ENCODE data around the gene APOC1.
"Not testable (repeated sequence)": the region's sequence is repeated elsewhere in the genome, so short reads cannot be mapped to it uniquely, and the experiment has no call there.

Gene APOC1

DNA sequence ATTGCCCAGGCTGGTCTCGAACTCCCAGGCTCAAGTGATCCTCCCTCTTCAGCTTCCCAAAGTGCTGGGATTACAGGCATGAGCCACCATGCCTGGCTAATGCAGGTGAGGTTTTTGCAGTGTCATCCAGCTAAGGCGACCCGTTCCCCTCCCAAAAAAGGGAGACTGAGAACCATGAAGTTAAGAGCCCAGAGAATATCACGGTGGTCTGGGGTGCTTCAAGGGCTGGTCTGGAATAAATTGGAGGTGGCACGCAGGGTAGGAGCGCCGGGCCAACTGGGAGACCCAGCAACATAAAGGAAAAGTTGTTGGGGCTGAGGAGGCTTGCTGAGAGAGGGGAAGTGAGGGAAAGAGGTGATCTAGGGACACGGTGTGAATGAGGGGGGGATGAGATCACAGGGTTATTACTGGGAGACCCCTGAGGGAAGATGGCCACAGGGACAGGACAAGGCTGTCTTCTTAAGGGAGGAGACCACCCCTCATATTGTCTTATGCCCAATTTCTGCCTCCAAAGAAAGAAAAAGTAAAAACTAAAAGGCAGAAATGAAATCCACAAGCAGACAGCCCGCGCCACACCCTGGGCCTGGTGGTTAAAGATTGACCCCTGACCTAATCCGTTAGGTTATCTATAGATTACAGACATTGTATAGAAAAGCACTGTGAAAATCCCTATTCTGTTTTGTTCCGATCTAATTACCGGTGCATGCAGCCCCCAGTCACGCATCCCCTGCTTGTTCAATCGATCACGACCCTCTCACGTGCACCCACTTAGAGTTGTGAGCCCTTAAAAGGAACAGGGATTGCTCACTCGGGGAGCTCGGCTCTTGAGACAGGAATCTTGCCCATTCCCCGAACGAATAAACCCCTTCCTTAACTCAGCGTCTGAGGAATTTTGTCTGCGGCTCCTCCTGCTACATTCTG lies 636 bp upstream of the APOC1 start:
- DNase-seq, result not testable (repeated sequence)

DNA sequence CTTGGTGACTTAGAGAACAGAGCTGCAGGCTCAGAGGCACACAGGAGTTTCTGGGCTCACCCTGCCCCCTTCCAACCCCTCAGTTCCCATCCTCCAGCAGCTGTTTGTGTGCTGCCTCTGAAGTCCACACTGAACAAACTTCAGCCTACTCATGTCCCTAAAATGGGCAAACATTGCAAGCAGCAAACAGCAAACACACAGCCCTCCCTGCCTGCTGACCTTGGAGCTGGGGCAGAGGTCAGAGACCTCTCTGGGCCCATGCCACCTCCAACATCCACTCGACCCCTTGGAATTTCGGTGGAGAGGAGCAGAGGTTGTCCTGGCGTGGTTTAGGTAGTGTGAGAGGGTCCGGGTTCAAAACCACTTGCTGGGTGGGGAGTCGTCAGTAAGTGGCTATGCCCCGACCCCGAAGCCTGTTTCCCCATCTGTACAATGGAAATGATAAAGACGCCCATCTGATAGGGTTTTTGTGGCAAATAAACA lies 9.9 kb downstream of the APOC1 start:
- no peak for DNase-seq

DNA sequence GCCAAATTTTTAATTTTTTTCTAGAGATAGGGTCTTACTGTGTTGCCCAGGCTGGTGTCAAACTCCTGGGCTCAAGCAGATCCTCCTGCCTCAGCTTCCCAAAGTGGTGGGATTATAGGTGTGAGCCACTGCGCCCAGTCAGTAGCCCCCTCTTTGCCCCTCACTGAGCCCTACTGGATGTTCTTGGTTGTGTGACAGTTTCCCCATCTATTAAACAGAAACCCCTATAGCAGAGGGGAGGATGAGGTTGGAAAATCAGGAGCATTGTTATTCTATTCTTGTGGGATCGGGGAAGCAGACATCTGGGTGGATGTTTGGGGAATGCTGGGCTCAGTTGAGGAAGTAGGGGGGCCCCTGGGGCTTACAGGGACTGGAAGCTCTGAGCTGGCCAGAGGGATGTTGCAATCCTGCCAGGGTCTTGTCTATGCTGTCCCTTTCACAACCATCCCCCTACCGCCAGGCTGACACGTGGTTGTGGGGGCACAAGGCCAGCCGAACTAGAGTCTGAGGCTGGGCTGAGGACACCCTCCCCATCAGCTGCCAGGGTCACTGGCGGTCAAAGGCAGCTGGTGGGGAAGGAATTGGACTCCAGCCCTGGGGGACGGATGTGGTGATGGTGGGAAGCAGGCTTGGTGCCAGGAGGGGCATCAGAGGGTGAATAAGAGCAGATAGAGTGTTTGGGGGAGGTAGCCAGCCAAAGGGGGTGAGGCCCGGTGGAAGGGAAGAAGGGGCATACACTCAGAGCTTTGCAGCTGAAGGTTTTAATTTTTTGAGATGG lies 10.9 kb downstream of the APOC1 start:
- no peak for DNase-seq

DNA sequence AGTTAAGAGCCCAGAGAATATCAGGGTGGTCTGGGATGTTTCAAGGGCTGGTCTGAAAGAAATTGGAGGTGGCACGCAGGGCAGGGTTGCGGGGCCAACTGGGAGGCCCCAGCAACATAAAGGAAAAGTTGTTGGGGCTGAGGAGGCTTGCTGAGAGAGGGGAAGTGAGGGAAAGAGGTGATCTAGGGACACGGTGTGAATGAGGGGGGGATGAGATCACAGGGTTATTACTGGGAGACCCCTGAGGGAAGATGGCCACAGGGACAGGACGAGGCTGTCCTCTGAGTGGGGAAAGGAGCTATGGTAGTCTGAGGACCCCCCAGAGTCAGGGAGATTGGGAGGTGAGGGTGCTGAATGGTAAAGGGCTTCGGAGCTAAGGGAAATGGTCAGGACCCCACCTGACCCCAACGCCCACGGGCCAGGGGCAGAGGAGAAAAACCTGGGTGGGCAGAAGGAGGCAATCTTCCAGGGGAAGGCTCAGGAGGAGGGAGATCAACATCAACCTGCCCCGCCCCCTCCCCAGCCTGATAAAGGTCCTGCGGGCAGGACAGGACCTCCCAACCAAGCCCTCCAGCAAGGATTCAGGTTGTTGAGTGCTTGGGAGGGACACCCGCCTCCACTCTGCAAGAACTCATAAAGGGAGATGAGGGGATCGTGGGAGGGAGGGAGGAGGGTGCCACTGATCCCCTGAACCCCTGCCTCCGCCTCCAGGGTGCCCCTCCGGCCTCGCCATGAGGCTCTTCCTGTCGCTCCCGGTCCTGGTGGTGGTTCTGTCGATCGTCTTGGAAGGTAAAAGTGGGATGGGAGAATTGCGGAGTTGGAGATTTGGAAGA lies 12.1 kb downstream of the APOC1 start:
- not testable (repeated sequence) for DNase-seq

DNA sequence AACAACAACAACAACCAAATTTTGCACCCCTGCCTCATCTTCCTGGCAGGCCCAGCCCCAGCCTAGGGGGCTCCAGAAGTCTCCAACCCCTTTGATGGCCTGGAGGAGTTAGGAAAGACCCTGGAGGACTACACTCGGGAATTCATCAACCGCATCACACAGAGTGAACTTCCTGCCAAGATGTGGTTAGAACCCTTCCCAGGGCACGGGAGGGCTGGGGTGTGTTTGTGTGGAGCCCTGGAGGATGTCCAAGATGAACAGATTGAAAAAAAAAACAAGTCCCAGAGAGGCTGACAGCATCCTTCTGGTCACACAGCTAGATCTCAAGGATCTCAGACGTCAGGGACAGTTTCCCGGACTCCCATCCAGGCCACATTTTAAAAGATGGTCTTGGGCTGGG lies 13.3 kb downstream of the APOC1 start:
- DNase-seq, result no peak

DNA sequence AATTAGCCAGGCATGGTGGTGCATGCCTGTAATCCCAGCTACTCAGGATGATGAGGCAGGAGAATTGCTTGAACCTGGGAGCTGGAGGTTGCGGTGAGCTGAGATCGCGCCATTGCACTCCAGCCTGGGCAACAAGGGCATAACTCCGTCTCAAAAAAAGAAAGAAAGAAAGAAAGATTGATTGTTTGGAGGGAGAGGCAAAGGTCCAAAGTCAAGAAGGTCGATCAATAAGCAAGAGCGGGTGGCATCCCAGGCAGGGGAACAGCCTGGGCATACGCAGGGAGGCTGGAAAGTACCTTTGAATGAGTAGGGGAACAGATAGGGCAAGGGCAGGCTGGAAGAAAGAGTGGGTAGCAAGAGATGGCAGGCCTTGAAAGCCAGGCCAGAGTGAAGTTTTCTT lies 15.7 kb downstream of the APOC1 start:
- DNase-seq, result no peak

DNA sequence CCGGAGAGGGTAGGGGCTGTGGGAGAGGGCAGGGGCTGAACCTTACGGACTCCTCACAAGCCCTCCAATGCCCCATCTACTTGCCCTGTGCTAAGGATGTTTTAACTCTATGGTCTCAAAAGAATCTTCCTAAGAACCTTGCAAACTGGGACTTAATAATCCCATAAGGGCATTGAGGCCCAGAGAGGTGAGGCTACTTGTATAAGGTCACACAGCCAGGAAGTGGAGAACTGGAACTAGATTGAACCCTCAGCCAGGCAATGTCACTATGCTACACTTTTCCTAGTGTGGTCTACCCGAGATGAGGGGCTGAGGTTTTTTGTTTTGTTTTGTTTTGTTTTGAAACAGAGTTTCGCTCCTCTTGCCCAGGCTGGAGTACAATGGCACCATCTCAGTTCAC lies 17.1 kb downstream of the APOC1 start:
- no peak for DNase-seq

DNA sequence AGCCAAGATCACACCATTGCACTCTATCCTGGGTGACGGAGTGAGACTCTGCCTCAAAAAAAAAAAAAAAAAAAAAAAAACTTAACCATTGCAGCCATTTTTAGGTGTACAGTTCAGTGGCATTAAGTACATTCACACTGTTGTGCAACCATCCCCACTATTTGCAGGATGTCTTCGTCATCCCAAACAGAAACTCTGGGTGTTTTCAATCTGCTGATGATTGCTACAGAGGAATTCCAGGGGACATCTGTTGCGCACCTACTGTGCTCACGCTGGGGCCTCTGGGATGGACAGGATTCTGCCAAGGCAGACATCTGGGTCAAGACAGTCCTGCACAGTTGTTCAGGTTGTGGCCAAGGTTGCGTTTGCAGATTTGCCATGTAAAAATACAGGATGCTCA lies 25.3 kb downstream of the APOC1 start:
- DNase-seq, result no peak

DNA sequence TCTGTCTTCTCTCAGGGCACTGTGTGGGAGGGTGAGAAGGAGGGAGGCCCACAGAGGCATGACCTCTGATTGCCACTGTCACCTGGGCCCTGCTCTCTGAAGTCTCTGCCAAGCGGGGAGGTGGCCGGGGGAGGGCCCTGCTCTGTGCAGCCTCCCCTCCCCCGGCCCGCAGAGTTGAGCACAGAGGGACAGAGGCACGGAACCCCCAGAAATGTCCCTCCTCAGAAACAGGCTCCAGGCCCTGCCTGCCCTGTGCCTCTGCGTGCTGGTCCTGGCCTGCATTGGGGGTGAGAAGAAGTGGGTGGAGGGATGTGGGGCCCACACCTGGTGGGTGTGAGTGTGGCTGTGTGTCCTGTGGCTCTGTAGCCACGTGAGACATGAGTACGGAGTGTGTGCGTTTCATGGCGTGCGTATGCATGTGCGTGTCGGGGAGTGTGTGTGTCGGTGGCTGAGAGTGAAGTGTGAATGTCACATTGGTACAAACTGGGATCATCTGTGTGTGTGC lies 27.7 kb downstream of the APOC1 start, which contains the start of gene APOC4:
Gene APOC4 (plus strand): TSS at position 171 of the 505 bp plus-strand sequence. CDS start 41 bp downstream, at position 212.
- DNase-seq, result no peak

DNA sequence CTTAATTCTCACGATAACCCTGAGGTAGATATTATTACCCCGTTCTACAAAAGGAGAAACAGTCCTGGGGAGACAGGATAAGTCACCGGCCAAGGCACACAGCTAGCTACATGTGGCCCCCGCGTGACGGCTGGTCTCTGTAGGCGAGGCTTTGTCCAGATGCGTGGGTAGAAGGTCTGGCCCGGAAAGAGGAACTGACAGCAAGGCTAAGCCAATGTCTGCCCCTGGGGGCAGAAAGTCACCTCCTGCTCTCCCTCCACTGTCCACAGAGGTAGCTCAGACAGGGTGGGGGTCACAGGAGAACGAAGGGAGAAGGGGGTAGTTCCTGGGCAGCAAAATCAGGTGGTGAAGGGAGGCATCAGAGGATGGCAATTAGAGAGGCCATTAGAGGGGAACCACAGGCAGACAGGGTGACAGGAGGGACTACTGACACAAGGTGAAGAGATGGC lies 29.4 kb downstream of the APOC1 start:
- no peak for DNase-seq

DNA sequence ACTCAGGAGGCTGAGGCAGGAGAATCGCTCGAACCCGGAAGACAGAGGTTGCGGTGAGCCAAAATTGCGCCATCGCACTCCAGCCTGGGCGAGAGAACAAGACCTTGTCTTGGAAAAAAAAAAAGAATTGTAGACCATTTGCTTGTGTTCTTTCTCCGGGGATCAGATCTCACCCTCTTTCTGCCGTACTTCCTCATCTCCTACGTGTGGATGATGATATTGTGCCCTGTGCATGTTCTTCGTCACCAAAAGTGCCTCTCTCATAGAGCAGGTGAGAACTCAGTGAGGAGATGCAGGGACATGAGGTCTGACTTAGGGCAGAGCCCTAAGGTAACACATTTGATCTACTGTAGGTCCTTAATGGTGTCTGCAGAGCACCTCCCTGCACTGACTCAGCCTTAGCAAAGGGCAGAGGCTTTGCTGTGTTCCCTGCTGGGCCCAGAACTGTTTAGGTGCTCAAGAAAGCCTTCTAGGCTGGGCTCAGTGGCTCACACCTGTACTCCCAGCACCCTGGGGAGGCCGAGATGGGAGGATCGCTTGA lies 32.7 kb downstream of the APOC1 start:
- DNase-seq, result no peak

DNA sequence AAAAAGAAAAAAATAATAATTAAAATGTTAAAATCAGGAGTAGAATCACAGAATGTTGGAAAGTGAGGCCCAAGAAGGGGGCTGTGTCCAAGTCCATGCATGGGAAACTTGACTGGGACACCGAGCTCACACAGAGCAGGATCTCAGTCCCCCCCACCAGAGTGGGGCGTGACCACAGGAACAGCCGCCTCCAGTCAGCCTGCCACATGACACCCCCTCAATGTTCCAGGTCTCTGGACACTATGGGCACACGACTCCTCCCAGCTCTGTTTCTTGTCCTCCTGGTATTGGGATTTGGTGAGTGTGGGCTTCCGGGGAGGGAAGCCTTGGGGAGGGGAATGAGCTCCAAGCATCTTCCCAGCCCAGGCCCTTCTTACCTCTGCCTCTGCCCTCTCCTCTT lies 33.8 kb downstream of the APOC1 start:
- no peak for DNase-seq

DNA sequence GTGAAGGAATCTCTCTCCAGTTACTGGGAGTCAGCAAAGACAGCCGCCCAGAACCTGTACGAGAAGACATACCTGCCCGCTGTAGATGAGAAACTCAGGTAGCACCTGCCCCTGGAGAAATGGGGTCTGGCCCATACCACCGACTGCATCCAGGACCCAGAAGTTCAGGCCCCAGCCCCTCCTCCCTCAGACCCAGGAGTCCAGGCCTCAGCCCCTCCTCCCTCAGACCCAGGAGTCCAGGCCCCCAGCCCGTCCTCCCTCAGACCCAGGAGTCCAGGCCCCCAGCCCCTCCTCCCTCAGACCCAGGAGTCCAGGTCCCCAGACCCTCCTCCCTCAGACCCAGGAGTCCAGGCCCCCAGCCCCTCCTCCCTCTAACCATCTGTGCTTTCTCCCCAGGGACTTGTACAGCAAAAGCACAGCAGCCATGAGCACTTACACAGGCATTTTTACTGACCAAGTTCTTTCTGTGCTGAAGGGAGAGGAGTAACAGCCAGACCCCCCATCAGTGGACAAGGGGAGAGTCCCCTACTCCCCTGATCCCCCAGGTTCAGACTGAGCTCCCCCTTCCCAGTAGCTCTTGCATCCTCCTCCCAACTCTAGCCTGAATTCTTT lies 34.5 kb downstream of the APOC1 start:
- no peak for DNase-seq

DNA sequence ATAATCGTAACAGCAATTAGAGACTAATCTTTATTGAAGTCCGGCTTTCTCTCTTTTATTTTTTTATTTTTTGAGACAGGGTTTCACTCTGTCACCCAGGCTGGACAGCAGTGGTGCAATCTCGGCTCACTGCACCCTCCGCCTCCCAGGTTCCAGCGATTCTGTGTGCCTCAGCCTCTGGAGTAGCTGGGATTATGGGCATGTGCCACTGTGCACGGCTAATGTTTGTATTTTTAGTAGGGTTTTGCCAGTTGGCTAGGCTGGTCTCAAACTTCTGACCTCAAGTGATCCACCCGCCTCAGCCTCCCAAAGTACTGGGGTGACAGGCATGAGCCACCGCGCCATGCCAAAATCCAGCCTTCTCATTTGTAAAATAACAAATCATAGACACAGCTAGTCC lies 35.1 kb downstream of the APOC1 start:
- no peak for DNase-seq

DNA sequence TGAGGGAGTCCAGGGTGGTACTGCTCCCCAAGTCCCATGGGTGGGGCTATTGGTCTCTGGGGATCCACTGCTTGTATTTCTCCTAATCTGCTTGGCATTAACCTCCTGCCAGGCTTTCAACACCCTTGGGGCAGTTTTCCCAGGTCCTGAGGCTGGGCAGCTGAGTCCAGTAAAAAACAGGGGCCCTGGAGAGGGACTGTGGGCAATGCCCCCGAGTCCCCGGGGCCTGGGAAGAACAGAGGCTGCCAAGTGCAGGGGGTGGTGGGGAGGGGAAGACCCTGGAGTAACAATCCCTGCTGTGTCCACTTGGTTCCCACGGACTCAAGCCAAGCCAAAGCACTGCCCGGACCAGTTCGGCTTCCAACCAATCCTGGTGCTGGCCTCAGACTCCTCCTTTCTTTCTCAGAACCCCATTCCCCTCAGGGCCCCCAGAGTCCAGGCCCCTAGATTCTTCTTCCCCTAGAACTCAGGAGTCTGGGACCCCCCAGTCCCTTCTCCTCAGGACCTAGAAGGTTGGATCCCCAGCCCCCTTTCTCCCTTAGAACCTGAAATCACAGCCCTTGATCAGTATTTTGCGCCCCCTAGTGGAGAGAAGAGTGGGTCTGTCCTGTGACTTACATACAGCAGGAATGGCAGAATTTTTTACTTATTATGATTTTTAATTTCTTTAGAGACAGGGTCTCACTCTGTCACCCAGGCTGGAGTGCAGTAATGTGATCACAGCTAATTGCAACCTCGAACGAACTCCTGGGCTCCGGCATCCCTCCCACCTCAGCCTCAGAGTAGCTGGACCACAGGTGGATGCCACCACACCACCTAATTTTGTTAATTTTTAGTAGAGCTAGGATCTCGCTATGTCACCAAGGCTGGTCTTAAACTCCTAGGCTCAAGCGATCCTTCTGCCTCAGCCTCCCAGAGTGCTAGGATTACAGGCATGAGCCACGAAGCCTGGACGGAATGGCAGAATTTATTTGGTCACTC lies 37.1 kb downstream of the APOC1 start:
- peak; percentile 73 for DNase-seq

DNA sequence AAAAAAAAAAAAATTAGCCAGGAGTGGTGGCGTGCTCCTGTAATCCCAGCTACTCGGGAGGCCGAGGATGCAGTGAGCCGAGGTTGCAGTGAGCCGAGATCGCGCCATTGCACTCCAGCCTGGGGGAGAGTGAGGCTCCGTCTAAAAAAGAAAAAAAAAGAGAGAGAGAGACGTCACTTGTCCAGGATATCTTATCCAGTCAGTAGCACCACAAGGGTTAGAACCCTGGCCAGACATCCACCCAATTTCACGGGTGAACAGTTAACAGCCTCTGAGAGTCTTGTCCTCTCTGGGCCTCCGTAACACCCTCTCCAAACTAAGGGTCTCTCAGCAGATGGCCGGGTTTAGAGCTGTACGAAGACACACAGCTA lies 39.9 kb downstream of the APOC1 start:
- no peak for DNase-seq

DNA sequence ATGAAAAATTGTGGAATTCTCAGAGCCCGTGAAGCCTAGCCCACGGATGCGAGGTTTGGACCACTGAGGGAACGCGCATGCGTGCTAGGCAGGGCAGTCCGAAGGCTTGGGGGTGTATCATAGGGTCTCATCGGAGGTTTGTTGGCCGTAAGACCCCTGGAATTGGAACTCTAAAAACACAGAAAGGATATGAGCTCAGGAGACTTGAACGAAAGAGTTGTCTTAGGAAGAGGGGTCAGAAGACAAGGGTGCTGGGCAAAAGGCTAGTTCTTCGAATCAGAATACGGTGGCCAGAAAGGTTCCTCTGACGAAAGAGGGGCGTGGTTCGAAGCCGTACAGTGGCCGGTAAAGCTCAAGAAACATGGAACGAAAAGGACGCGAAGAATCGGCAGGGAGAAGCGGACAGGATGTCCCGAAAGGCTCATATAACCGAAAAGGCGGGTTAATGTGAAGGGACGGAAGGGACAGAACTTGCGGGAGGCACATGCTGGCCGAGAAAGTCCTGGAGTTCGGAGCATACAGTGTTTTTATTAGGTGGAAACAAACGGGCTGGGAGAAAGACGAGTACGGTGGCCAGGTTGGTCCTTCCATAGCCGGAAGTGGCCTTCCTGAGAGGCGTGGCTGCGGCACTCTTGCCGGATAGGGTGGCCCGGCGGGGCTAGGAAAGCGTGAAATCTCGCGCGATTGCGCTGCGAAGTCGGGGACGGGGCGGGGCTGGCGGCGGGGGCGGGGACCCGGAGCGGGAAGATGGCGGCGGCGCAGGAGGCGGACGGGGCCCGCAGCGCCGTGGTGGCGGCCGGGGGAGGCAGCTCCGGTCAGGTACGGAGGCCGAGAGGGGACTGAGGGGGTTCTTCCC lies 40.5 kb downstream of the APOC1 start, which contains the start of gene CLPTM1:
Gene CLPTM1 (plus strand): TSS at position 732 of the 856 bp plus-strand sequence. CDS start 16 bp downstream, at position 748.
- DNase-seq, result peak; percentile 97

DNA sequence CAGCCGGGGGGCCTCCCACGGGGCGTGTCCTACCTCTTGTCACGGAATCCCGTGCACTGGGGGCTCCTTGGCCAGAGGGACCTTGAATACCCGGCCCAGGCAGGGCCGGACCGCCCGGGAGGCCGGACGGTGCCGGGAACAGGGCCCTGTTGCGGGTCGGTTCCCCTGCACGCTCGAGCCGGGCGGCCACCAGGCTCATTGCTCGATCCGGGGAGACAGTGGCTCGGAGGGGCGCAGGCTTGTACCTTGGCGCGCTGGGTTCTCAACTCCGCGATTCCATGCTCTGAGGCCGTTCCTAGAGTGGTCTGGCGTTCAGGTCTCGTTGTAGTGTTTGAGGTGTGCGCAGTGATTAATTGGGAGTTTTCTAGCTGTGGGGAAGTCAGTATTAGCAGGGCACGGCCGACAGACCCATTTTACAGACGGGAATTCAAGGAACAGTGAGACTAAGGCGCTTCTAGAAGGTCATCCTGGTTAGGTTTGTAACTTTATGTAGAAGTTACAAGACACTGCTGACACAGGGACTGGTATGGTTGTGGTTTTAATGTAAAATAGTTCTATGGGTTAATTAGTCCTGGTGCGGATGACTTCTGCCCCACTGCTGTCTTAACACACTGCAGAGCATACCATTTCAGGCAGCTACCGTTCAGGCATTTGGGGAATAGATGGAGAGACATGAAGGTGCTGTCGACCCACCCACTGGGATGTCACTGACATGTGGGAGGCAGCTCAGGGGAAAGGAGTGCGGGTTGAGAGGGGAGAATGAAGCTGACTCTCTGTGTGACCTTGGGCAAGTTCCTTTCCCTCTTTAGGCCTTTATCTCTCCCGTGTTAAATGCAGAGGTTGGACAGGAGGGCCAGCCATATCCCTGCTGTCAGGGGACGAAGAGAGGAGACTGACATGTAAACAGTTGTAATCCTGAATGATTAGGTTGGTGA lies 41.4 kb downstream of the APOC1 start:
- no peak for DNase-seq
